GM12873 (cell line): ENCODE measurements around the gene C18orf63.

Experiments
- TF ChIP-seq, protein P1 (sequence below): IDR thresholded peaks from 2 replicates; pipeline ENCODE4 v1.5.1; 2012; ENCODE audit warnings: low read depth, mild to moderate bottlenecking, moderate library complexity, low read length, control low read depth; ENCODE audit not compliant: insufficient read depth; ENCODE audit errors: missing control alignments

Gene C18orf63

DNA sequence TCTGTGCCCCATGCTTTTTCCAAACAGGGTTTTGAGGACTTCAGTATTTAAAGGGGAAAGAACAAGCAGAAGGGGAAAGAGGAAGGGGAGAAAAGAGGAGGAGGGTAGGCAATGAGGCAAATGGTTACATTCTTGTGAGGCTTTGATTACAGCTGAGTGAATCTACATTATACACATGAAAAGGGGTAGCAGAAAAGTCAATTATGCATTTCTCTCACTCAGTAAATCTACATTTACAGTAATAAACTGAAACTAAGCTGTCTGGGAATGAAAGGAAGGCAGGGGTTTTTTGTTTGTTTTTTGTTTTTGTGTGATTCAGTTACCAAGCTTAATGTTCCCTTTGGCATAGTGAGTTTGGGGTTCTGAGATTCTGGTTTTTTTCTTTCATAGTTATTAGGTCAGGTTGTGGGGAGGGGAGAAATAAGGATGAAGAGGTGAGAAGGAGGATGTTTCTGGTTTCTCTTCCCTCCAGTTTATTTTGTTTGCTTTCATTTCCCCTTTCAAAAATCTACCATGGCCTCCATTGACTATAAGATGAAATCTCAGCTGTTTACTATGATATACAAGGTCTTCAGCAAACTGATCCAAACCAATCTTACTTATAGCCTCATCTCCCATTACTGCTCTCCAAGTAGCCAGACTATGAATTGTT is 18.7 kb downstream of the C18orf63 start:
- TF ChIP-seq, protein P1, sequence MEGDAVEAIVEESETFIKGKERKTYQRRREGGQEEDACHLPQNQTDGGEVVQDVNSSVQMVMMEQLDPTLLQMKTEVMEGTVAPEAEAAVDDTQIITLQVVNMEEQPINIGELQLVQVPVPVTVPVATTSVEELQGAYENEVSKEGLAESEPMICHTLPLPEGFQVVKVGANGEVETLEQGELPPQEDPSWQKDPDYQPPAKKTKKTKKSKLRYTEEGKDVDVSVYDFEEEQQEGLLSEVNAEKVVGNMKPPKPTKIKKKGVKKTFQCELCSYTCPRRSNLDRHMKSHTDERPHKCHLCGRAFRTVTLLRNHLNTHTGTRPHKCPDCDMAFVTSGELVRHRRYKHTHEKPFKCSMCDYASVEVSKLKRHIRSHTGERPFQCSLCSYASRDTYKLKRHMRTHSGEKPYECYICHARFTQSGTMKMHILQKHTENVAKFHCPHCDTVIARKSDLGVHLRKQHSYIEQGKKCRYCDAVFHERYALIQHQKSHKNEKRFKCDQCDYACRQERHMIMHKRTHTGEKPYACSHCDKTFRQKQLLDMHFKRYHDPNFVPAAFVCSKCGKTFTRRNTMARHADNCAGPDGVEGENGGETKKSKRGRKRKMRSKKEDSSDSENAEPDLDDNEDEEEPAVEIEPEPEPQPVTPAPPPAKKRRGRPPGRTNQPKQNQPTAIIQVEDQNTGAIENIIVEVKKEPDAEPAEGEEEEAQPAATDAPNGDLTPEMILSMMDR = no peak

DNA sequence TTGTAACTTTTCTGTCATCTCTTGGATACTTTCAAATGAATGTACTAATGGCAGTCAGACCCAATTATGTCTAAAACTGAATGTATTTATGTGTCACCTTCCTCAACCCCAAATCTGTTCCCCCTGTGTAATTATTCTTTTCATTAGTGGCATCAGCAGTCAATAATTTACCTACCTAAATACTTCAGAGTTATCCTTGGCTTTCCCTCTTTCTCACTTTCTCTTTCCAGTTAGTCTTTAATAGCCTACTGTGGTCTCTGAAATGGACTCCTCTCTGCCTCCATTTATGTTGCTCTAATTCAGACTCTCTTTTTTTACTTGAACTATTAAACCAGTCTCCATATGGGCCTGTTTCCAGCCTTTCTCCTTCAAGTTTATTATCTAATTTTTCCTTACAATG is 21.0 kb downstream of the C18orf63 start:
- TF ChIP-seq, protein P1 = no peak

DNA sequence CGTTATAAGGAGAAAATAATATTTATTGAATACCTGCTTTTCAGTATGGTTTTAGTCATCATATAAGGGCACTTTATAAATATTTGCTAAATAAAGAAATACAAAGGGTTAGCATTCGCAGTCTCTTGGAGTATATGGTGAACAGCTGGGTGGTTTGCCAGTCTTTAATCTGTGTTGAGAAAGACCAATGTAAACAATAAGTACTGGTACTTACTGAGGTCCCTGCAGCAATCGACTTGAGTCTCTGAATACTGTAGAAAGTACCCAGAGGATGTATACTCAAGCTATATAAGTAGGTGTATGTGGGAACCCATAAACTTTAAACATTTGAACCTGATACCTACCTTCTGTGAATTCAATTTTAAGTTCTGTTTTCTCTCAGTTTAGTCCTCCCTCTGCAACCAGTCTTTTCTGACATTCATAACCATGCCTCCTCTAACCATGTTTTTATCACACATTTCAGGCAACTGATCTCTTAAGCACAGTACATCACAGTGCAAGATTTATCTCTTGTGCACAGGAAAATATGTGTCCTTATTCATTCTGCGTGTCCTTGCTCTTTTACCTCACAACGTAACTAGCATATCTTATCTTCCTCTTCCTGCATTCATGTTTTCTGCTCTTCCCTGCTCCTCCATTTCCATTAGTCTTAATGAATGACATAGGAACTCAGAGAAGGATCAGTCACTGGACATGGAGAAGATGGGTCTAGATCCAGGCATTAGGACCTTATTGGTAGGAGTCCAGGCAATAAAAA is 21.7 kb downstream of the C18orf63 start:
- TF ChIP-seq, protein P1 = no peak

DNA sequence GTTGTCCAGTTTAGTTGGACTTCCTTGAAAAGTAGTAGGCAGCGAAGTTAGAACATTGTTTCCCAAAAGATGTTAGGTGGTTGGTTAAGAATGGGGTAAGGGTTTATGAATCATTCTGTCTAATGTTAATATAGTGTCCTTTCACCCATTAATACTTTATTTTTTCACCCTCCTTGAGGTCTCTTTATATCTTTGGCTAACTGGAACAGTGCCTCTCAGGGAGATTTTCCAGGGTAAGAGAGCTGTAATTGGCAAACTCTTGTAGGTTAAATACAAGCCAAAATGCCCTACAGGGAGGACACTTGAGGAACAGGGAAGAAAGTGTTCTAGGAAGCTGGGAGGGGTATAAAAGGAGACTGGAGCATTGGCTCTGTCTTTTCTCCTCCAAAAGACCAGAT is 22.3 kb downstream of the C18orf63 start:
- TF ChIP-seq, protein P1 = no peak

DNA sequence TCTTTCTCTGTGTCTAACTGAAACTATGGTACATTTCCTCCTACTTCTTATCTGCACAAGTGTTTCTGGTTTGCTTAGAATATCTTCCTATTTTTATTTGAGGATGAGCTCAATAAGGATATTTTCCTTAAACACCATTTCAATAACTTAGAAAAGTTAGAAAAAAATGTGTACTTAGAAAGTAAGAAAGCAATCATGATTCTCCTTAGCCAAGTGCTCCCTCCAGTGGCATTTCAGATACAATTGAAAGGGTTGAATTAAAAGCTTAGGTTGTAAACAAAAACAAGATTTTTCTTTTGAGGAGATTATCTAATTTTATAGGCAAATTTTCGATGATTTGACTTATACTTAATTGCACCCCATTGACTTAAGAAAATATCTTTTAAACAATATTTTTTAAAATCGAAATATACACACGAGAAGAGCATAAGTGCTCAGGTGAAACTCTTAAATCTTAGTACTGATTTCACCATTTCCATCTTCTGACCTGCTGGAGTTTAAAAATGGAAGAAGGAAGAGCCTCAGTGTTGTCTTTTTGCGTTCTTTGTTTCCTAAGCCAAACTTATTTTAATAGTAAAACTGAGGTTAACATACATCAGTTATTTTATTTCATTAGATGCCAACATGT is 26.9 kb downstream of the C18orf63 start:
- TF ChIP-seq, protein P1 = peak; percentile 54

DNA sequence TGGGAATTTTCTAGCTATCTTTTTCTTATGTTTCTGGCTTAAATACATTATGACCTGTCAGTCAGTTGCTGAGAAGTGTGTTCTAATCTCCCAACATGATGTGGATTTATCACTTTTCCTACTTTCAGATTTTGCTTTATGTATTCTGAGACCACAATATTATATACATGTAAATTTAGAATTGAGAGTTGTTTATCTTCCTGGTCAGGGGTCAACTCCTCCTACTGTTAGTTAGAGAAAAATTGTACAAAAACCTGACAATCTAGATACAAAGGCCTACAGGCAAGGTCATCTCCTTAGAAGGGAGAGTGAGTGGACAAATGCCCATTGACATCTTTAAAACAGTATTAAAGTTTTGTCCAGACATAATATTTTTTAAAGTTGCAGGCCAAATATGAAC is 30.6 kb downstream of the C18orf63 start:
- TF ChIP-seq, protein P1 = no peak

DNA sequence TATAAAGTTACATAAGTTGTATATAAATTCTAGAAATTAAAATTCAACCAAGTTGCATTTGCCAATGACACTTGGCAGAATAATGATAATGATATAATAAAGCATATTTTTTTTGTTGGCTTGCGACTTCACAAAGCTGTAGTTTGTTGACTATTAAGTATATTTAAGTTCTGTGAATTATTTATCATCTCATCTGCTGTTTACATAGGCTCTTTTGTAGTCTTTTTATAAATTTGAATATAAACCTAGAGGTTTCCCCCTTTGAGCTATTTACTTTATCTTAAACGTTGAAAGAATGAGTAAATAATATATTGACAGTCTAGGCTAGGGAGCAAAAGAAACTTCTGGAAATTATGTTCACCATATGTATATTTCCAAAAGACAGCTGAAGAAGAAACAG is 32.9 kb downstream of the C18orf63 start:
- TF ChIP-seq, protein P1 = no peak
